Stimulated activated CD8-positive, alpha-beta memory T cell treated with anti-CD3 and anti-CD28 coated beads, Interleukin-12 subunit alpha, Interleukin-12 subunit beta, amount 100 ng/mL, for 24 hours (primary cell): ENCODE results near the gene NDUFA7.
"Not testable (repeated sequence)": the region's sequence is repeated elsewhere in the genome, so short reads cannot be mapped to it uniquely, and the experiment has no call there.

Experiments used
- DNase-seq: peaks from one replicate; pipeline ENCODE4 v3.0.0-alpha.2; 2020; ENCODE audit errors: extremely low read depth

NDUFA7 gene

DNA sequence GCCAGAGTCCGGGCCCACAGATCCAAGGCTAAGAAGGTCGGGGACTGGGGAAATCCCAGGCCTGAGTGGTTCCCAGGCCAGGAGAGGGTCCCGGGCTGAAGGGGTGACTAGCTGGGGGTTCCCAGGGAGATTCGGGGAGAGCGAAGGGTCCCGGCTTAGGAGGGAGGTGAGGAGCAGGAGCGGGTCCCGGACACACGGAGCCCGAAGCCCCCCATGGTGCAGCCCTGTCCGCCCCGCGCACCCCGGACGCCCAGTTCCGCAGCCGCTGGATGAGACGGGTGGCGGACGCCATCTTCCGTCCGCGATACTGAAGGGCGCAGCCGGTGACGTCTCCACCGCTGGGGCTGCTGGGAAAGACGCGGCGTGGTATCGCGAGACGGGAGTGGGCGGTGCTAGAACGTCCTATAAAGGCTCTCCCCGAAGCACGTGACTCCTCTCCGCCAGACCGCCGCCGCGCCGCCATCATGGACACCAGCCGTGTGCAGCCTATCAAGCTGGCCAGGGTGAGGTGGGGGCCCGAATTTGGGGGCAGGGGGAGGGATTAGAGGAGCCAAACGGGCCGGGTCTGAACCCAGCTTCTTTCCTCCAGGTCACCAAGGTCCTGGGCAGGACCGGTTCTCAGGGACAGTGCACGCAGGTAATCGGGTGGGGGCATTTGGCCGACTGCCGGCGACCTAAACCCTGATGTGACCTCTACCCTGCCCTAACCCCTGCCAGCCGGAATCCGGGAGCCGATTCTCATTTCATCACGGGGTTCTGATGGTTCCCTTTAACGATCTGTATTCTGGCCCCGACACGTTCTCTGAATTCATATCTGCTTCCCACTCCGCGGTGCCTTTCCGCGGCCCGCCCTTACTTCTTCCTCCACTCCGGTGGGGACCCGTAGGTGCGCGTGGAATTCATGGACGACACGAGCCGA is at the start of gene NDUFA7, which contains the start of gene RPS28:
Gene NDUFA7, minus strand, starts transcription at position 309 of the 919 bp plus-strand sequence. Its CDS starts 17 bp downstream, at position 292.
Gene RPS28, plus strand, starts transcription at position 430 of the 919 bp plus-strand sequence. Its CDS starts 35 bp downstream, at position 465.
- peak; percentile 79 for DNase-seq

DNA sequence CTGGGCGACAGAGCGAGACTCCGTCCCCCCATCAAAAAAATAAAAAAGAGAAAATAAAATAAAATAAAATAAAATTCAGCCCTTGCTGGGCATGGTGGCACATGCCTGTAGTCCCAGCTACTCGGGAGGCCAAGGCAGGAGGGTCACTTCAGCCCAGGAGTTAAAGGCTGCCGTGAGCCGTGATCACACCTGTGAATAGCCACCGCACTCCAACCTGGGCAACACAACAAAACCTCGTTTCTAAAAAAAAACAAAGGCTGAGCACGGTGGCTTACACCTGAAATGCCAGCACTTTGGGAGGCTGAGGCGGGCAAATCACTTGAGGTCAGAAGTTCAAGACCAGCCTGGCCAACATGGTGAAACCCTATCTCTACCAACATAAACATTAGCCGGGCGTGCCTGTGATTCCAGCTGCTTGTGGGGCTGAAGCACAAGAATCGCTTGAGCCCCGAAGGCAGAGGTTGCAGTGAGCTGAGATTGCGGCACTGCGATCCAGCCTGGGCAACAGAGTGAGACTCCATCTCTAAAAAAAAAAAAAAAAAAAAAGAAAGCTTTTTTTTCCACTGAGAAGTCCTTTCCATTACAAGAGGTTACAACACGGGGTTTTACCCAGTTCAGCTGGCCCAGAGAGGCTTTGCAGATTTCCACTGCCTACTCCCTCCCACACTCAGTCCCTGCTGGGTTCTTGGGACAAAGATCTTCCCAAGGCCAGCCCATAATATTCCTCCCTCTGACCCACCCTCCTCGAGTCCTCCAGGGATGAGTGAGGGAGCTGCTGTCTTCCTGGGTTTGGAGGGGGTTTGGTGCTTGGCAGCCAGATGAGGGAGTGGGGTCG is 49.2 kb upstream of the NDUFA7 start:
- DNase-seq: no peak

GRCh38 chr19:8367327-8368001 is 46.3 kb upstream of the NDUFA7 start:
- DNase-seq: no peak

DNA sequence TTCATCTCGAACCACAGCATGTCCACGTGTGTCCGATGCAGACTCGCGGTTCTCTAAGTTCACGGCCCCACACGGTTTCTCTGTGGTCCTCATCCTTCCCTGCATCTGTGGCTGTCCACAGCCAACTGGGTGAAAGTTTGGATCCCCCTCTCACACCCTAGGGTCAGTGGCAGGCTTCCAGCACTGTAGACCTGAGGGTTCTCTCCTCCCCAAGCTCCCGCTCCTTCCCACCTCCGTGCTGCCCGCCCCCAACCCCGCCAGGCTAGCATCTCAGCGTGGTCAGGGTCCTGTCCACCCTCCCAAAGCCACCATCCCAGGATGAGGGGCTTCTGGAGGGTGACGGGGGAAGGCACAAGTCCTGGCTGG is 45.8 kb upstream of the NDUFA7 start:
- no peak for DNase-seq

GRCh38 chr19:8366121-8366581 is 45.0 kb upstream of the NDUFA7 start:
- DNase-seq: no peak

DNA sequence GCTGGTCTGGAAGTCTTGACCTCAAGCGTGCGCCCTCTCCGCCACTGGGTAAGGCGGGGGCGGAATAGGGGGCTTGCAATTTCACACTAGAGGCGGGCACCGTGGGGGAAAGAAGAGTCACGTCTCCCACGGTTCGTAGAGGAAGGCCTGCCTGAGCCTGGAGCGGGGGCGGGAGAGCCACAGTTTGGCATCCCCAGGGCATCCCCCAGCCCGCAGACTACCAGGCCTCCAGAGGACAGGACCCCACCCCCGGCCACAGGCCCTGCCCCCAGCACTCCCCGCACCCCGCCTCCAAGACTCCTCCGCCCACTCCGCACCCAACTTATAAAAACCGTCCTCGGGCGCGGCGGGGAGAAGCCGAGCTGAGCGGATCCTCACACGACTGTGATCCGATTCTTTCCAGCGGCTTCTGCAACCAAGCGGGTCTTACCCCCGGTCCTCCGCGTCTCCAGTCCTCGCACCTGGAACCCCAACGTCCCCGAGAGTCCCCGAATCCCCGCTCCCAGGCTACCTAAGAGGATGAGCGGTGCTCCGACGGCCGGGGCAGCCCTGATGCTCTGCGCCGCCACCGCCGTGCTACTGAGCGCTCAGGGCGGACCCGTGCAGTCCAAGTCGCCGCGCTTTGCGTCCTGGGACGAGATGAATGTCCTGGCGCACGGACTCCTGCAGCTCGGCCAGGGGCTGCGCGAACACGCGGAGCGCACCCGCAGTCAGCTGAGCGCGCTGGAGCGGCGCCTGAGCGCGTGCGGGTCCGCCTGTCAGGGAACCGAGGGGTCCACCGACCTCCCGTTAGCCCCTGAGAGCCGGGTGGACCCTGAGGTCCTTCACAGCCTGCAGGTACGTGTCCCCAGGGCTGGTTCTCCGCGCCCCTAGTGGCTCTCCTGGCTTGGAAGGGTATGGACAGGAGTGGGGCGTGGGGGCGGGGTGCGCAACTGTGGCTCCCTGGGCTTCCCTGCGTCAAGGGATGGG is 42.9 kb upstream of the NDUFA7 start, which contains the start of gene ANGPTL4:
Gene ANGPTL4, plus strand, starts transcription at position 353 of the 969 bp plus-strand sequence. Its CDS starts 167 bp downstream, at position 520.
- DNase-seq: no peak

DNA sequence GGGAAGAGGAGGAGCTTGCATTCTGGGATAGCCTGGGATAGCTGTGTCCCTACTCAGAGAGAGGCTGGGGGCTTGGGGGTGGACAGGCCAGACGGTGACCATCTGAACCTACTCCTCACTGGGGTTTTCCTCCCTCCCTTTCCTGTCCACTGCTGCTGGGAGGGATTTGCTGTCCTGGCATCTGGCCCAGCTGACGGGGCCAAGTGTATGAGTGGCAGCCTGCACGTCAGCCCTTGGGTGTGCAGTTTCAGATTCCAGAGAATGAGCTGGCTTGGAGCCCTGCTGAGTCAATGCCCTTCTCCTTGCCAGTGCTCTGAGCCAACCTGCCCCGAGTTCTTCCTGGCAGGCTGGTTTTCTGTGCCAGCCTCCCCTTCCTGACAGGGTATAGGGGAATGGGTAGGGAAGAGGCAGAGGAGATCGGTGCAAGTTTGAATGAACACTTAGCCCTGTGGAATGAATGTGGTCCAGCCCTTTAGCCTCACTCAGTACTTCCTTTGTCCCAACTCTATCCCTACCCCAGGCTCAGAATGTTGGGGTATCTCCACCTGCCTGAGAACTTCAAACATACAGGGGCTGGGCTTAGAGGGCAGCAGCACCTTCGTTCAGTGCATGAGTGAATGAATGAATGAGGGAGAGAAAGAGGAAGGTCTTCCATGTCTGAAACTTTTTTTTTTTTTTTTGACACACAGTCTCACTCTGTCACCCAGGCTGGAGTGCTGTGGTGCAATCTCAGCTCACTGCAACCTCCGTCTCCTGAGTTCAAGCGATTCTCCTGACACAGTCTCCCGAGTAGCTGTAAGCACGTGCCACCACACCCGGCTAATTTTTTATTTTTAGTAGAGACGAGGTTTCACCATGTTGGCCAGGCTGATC is 41.0 kb upstream of the NDUFA7 start:
- no peak for DNase-seq

- no peak for DNase-seq
These were observed 39.0 kb upstream of the NDUFA7 start for GRCh38 chr19:8360196-8360595.

GRCh38 chr19:8358948-8359347 is 37.8 kb upstream of the NDUFA7 start:
- no peak for DNase-seq

DNA sequence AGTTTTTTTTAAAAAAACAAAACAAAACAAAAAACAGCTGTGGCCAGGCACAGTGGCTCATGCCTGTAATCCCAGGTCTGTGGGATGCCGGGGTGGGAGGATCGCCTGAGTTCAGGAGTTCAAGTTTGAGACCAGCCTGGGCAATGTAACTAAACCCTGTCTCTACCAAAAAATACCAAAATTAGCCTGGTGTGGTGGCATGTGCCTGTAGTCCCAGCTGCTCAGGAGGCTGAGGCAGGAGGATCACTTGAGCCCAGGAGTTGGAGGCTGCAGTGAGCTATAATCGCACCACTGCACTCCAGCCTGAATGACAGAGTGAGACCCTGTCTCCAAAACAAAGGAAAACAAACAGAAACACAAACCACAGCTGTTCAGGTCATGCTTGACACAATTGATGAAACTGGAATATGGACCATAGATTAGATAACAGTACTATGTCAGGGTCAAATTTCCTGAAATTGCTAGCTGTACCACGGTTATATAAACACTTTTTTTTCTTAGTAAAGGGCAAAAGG is 35.9 kb upstream of the NDUFA7 start:
- DNase-seq: no peak

- no peak for DNase-seq
These were observed 34.6 kb upstream of the NDUFA7 start for GRCh38 chr19:8355631-8356402.

DNA sequence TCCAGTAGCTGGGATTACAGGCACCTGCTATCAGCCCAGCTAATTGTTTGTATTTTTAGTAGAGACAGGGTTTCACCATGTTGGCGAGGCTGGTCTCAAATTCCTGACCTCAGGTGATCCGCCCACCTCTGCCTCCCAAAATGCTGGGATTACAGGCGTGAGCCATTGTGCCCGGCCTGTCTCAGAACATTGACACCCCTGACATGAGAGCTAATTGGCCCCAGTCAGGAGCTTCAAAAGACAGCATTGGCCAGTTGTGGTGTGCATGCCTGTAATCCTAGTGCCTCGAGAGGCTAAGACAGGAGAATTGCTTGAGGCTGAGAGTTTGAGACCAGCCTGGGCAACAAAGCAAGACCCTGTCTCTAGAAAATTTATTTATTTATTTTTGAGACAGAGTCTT is 31.7 kb upstream of the NDUFA7 start:
- DNase-seq: not testable (repeated sequence)

DNA sequence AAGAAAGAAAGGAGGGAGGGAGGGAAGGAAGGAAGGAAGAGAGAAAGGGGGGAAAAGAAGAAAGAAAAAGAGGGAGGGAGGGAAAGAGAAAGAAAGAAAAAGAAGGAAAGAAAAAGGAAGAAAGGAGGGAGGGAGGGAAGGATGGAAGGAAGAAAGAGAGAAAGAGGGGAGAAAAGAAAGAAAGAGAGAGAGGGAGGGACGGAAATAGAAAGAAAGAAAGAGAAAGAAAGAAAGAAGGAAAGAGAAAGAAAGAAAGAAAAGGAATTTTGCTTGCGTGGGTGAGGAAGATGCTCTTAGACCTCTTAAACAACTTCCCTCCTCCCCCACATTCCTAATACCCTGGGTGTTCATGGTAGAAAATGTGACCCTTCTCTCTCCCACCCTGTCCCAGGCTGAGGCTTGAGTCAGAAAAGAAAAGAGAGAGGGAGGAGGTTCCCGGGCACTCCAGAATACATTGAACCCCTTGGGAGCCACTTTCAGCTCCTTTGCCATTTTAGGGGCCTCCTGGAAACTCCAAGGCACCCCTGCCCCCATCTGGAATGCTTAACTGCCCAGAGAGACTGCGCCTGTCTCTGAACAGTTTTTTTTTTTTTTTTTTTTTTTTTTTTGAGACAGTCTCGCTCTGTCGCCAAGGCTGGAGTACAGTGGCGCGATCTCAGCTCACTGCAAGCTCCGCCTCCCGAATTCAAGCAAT is 31.1 kb upstream of the NDUFA7 start:
- DNase-seq: no peak

DNA sequence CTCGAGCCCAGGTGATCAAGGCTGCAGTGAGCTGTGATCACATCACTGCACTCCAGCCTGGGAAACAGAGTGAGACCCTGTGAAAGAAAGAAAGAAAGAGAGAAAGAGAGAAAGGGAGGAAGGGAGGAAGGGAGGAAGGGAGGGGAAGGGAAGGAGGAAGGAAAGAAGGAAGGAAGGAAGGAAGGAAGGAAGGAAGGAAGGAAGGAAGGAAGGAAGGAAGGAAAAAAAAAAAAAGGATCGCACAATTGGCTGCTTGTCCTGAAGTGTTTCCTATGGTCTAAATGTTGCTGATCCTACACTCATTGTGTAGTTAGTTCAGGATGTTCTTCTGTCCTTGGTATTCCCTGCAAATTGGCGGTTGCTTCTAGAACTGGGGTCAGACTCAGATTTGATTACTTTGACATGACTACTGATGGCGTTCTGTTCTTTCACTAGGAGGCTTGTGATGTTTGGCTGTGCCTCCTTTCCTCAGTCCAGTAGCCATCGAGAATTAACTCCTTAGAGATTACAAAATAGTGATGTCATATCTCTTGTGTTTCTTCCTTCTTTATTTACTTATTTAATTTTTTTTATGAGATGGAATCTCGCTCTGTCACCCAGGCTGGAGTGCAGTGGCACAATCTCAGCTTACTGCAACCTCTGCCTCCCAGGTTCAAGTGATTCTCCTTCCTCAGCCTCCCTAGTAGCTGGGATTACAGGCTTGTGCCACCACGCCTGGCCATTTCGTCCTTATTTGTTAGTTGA is 28.6 kb upstream of the NDUFA7 start:
- DNase-seq: not testable (repeated sequence)

- no peak for DNase-seq
These were observed 22.3 kb upstream of the NDUFA7 start for GRCh38 chr19:8343483-8343844.

- peak; percentile 82 for DNase-seq
These were observed 21.7 kb upstream of the NDUFA7 start, which contains the start of gene KANK3 for GRCh38 chr19:8342684-8343482. Gene KANK3 (minus strand): TSS chr19:8343262. CDS start chr19:8337828, 5,434 bp downstream.
